ENCODE results near the gene NTSR2. TPM values are rescaled to one million over a fixed set of nuclear protein-coding genes. Genes with fewer than 3 reads are reported as not detected.

NTSR2 gene
- total and polyA plus RNA-seq, 10 of the 15 experiments (the other 5 are each of a cell fraction or from before 2014, with no cell fraction given) = not detected

DNA sequence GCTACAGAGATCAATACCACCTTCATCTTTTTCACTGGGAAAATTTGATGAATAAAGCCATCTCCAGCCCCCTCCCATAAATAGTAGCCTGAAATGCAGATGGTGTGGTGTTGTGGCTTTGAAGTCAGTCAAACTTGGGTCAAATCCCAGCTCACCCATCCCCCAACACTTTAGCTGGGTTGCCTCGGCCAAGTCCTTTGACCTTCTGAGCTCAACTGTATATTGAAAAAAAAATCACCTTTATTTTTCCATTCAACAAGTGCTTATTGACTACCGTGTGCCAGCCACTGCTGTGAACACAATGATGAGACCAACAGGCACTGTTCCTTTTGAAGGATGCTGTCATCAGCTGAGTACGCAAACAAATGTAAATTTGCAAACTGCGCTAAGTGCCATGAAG lies 35.1 kb upstream of the NTSR2 start (continued):
- TF ChIP-seq, protein P1, sequence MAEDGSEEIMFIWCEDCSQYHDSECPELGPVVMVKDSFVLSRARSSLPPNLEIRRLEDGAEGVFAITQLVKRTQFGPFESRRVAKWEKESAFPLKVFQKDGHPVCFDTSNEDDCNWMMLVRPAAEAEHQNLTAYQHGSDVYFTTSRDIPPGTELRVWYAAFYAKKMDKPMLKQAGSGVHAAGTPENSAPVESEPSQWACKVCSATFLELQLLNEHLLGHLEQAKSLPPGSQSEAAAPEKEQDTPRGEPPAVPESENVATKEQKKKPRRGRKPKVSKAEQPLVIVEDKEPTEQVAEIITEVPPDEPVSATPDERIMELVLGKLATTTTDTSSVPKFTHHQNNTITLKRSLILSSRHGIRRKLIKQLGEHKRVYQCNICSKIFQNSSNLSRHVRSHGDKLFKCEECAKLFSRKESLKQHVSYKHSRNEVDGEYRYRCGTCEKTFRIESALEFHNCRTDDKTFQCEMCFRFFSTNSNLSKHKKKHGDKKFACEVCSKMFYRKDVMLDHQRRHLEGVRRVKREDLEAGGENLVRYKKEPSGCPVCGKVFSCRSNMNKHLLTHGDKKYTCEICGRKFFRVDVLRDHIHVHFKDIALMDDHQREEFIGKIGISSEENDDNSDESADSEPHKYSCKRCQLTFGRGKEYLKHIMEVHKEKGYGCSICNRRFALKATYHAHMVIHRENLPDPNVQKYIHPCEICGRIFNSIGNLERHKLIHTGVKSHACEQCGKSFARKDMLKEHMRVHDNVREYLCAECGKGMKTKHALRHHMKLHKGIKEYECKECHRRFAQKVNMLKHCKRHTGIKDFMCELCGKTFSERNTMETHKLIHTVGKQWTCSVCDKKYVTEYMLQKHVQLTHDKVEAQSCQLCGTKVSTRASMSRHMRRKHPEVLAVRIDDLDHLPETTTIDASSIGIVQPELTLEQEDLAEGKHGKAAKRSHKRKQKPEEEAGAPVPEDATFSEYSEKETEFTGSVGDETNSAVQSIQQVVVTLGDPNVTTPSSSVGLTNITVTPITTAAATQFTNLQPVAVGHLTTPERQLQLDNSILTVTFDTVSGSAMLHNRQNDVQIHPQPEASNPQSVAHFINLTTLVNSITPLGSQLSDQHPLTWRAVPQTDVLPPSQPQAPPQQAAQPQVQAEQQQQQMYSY (CRISPR knock-in tag; IDR thresholded peaks at IDR 0.05) = no peak
- TF ChIP-seq, protein P2, sequence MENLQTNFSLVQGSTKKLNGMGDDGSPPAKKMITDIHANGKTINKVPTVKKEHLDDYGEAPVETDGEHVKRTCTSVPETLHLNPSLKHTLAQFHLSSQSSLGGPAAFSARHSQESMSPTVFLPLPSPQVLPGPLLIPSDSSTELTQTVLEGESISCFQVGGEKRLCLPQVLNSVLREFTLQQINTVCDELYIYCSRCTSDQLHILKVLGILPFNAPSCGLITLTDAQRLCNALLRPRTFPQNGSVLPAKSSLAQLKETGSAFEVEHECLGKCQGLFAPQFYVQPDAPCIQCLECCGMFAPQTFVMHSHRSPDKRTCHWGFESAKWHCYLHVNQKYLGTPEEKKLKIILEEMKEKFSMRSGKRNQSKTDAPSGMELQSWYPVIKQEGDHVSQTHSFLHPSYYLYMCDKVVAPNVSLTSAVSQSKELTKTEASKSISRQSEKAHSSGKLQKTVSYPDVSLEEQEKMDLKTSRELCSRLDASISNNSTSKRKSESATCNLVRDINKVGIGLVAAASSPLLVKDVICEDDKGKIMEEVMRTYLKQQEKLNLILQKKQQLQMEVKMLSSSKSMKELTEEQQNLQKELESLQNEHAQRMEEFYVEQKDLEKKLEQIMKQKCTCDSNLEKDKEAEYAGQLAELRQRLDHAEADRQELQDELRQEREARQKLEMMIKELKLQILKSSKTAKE (IDR thresholded peaks at IDR 0.05; ENCODE audit: low read depth, poor library complexity, severe bottlenecking) = no peak

DNA sequence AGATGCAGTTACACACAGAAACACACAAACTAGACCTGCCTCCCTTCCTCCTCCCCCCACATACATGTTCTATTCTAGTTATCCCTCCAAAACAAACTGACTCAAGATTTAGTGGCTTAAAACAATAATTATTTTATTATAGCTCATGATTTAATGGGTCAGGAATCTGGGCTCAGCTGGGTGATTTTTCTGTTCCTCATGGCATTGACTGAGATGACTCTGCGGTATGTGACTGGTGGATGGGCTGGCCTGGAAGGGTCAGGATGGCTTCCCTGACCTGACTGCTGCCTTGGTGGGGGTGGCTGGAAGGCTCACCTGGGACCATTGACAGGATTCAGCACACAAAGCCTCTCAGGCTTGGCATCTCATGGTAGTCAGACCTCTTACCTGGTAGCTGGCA lies 33.7 kb upstream of the NTSR2 start:
- DNase-seq (ENCODE audit: low read depth, low spot score) (no peak), FAIRE-seq (no peak), ATAC-seq (no peak)
- Histone ChIP-seq H3K36me3 (ENCODE audit: control insufficient read depth in 2 of 2, insufficient read depth in 2 of 2, low read length in 1 of 2) (no peaks in the 10 kb centered on the region), H3K27me3 (replicated peaks in 1 of 2; ENCODE audit: control insufficient read depth in 2 of 2, insufficient read depth in 2 of 2, low read length in 1 of 2) (no peaks in the 10 kb centered on the region; a peak in 1 of 4 replicates), H3K4me2 (ENCODE audit: control insufficient read depth, insufficient read depth) (no peak overlapping the region), H3K27ac (ENCODE audit: control insufficient read depth, insufficient read depth) (no peak overlapping the region), H3K79me2 (ENCODE audit: control insufficient read depth, insufficient read depth, low read length) (no peaks in the 10 kb centered on the region), H3K9ac (ENCODE audit: control insufficient read depth, insufficient read depth, low read length) (no peak overlapping the region), H3K9me3 (replicated peaks; ENCODE audit: control insufficient read depth, insufficient read depth, low read length) (no peaks in the 10 kb centered on the region; the same call in 2 of the 3 replicates), H3K4me1 (ENCODE audit: control insufficient read depth, insufficient read depth, low read length) (no peaks in the 10 kb centered on the region), H4K20me1 (ENCODE audit: control insufficient read depth, insufficient read depth) (no peaks in the 10 kb centered on the region), H3K4me3 (no peak overlapping the region), H2AFZ (ENCODE audit: control insufficient read depth, low read depth, low read length) (no peak overlapping the region)
- intact Hi-C loops (cut with micrococcal nuclease; ENCODE audit: unreplicated experiment) = no loop called here
- BruUV-seq (replicated peaks) = no TSS peak
- WGBS (ENCODE audit: insufficient coverage, insufficient replicate concordance, low lambda C conversion rate, missing lambda C conversion rate) = 54% methylated on average over 1 of the region's 1 CpG
- POLR2A ChIA-PET = no interaction called here
- SMC1A ChIA-PET (ENCODE audit: uncharacterized antibody, unreplicated experiment) = interaction anchor here (0.6 to 1.3 kb wide), 4 partner anchors 70 to 239 kb away, joined by 3 to 5 read pairs (median 3); no protein-coding TSS in a partner anchor
- RAD21 ChIA-PET (ENCODE audit: unreplicated experiment) = no interaction called here
- in situ Hi-C loops (cut with MboI) = no loop called here
- CTCF ChIA-PET = interaction anchor here (1.1 kb wide), 1 partner anchor 76 kb away, joined by 3 read pairs; no protein-coding TSS in a partner anchor
- TF ChIP-seq ZBED1 (IDR thresholded peaks at IDR 0.05; ENCODE audit: borderline replicate concordance) (no peak), ZNF207 (IDR thresholded peaks at IDR 0.05; ENCODE audit: borderline replicate concordance) (no peak), NR2C1 (IDR thresholded peaks at IDR 0.05) (no peak), MEF2A (IDR thresholded peaks at IDR 0.05; ENCODE audit: insufficient read depth, low read depth, low read length) (no peak)
